ENCODE measurements around the gene SLC31A2. TPM values are rescaled to one million over a fixed set of nuclear protein-coding genes. Genes with fewer than 3 reads are reported as not detected.

SLC31A2 gene
- total and polyA plus RNA-seq, 2 experiments from 2014 or later: 1.8 to 3.8 TPM

GRCh38 chr9:113185271-113185670 lies 34.5 kb downstream of the SLC31A2 start:
- Histone ChIP-seq H3K79me2 (replicated peaks; ENCODE audit: insufficient read depth) (no peaks in the 10 kb centered on the region), H2AFZ (no peak overlapping the region), H3K4me2 (no peak overlapping the region), H4K20me1 (replicated peaks; ENCODE audit: insufficient read depth) (peaks cover 4% of the 10 kb centered on the region; the same call in 1 of the 2 replicates), H3K36me3 (ENCODE audit: insufficient read depth) (peaks cover 15% of the 10 kb centered on the region; the same call in 1 of the 2 replicates), H3K4me1 (ENCODE audit: insufficient read depth) (no peaks in the 10 kb centered on the region), H3F3A (replicated peaks; ENCODE audit: low read depth) (no peaks in the 10 kb centered on the region), H3K27ac (ENCODE audit: low read depth) (no peak overlapping the region), H3K4me3 (no peak overlapping the region), H3K9me2 (ENCODE audit: insufficient read depth) (no peaks in the 10 kb centered on the region), H3K27me3 (ENCODE audit: insufficient read depth) (no peaks in the 10 kb centered on the region)
- peaks cover 34% of the 10 kb centered on the region for H3K36me3 Mint-ChIP-seq (ENCODE audit: low read depth)
- H3K27me3 Mint-ChIP-seq (ENCODE audit: insufficient read depth, low read depth, poor library complexity): peaks cover 1% of the 10 kb centered on the region
- H3K27ac Mint-ChIP-seq: no peak overlapping the region
- H3K9me3 Mint-ChIP-seq: no peaks in the 10 kb centered on the region; the same call in 2 of the 3 replicates
- ATAC-seq (no peak), DNase-seq (ENCODE audit: low spot score) (no peak)
- H3K4me3 Mint-ChIP-seq: no peak overlapping the region
- no peak for TF ChIP-seq ZNF331 (CRISPR knock-in tag; IDR thresholded peaks at IDR 0.05; ENCODE audit: low read depth)
- TF ChIP-seq EZH2 (IDR thresholded peaks at IDR 0.05; ENCODE audit: low read depth, unreplicated experiment): no peak
- no peak for TF ChIP-seq POLR2AphosphoS5 (IDR thresholded peaks at IDR 0.05; ENCODE audit: low read depth)
- TF ChIP-seq ZNF114 (CRISPR knock-in tag; IDR thresholded peaks at IDR 0.05): no peak
- TF ChIP-seq ZNF462 (CRISPR knock-in tag; IDR thresholded peaks at IDR 0.05): no peak
- no peak for TF ChIP-seq CTCF (conservative IDR thresholded peaks at IDR 0.05; ENCODE audit: low read depth in 2 of 2)
- no peak for TF ChIP-seq EZH2phosphoT487 (IDR thresholded peaks at IDR 0.05; ENCODE audit: unreplicated experiment)
- no peak for TF ChIP-seq REST (IDR thresholded peaks at IDR 0.05; ENCODE audit: unreplicated experiment)
- TF ChIP-seq NANOG (IDR thresholded peaks at IDR 0.05; ENCODE audit: borderline replicate concordance): no peak
- no peak for TF ChIP-seq CREB1 (CRISPR knock-in tag; IDR thresholded peaks at IDR 0.05; ENCODE audit: low read depth)
- TF ChIP-seq ETS1 (IDR thresholded peaks at IDR 0.05): no peak
- TF ChIP-seq STAT1 (IDR thresholded peaks at IDR 0.05; ENCODE audit: unreplicated experiment): no peak
- TF ChIP-seq JUNB (IDR thresholded peaks at IDR 0.05; ENCODE audit: unreplicated experiment): no peak
- H3K4me1 Mint-ChIP-seq: no peaks in the 10 kb centered on the region
